HepG2 (cell line): ENCODE results near the gene VKORC1. TPM values are rescaled to one million over a fixed set of nuclear protein-coding genes. Genes with fewer than 3 reads are reported as not detected.

Experiments used
- ARID4A ChIP-seq: sonication (generic); formaldehyde crosslinking; IDR thresholded peaks from 2 replicates; pipeline ENCODE4 v1.5.0; 2020; ENCODE audit warnings: mild to moderate bottlenecking, missing genetic modification reagents, borderline replicate concordance
- ATF5 ChIP-seq: sonication (generic); formaldehyde crosslinking; IDR thresholded peaks from 2 replicates; pipeline ENCODE4 v1.4.0; 2020; ENCODE audit warnings: mild to moderate bottlenecking, low read depth, missing genetic modification reagents
- FIP1L1 ChIP-seq: fragments of 200-400 bp; formaldehyde crosslinking; IDR thresholded peaks from 2 replicates; pipeline ENCODE4 v1.6.1; 2018; ENCODE audit warnings: low read depth, mild to moderate bottlenecking, low read length, moderate library complexity, borderline replicate concordance; ENCODE audit not compliant: insufficient read depth
- HHEX ChIP-seq: IDR thresholded peaks from 2 replicates; pipeline ENCODE4 v1.6.1; 2016; ENCODE audit warnings: control low read depth
- KDM2A ChIP-seq: sonication (generic); formaldehyde crosslinking; IDR thresholded peaks from 2 replicates; pipeline ENCODE4 v1.4.0; 2020; ENCODE audit warnings: low read depth, missing genetic modification reagents, borderline replicate concordance
- NAIF1 ChIP-seq: sonication (generic); formaldehyde crosslinking; IDR thresholded peaks from 2 replicates; pipeline ENCODE4 v1.5.0; 2020; ENCODE audit warnings: mild to moderate bottlenecking, missing genetic modification reagents, borderline replicate concordance
- POLR2AphosphoS5 ChIP-seq: IDR thresholded peaks from 2 replicates; pipeline ENCODE4 v1.6.1; 2012; ENCODE audit warnings: low read depth, low read length
- SP4 ChIP-seq: sonication (generic); formaldehyde crosslinking; IDR thresholded peaks from 2 replicates; pipeline ENCODE4 v1.8.1; 2023; ENCODE audit warnings: mild to moderate bottlenecking, missing genetic modification reagents
- ZFP36L1 ChIP-seq: sonication (generic); formaldehyde crosslinking; IDR thresholded peaks from 2 replicates; pipeline ENCODE4 v1.8.0; 2022; ENCODE audit warnings: mild to moderate bottlenecking, missing genetic modification reagents, moderate library complexity
- ZNF251 ChIP-seq: sonication (generic); formaldehyde crosslinking; IDR thresholded peaks from 2 replicates; pipeline ENCODE4 v1.9.0; 2021; ENCODE audit warnings: mild to moderate bottlenecking, missing genetic modification reagents
- ZNF580 ChIP-seq: IDR thresholded peaks from 2 replicates; pipeline ENCODE4 v1.6.1; 2016; ENCODE audit warnings: low read depth, borderline replicate concordance
- ZNF646 ChIP-seq: sonication (generic); formaldehyde crosslinking; IDR thresholded peaks from 2 replicates; pipeline ENCODE4 v1.9.0; 2021; ENCODE audit warnings: mild to moderate bottlenecking, missing genetic modification reagents
- ZNF710 ChIP-seq: sonication (generic); formaldehyde crosslinking; IDR thresholded peaks from 2 replicates; pipeline ENCODE4 v1.5.0; 2020; ENCODE audit warnings: mild to moderate bottlenecking, missing genetic modification reagents, borderline replicate concordance
- ZNF776 ChIP-seq: sonication (generic); formaldehyde crosslinking; IDR thresholded peaks from 2 replicates; pipeline ENCODE4 v1.4.0; 2020; ENCODE audit warnings: mild to moderate bottlenecking, missing genetic modification reagents
- polyA plus RNA-seq, 8 experiments: library from polyadenylated mRNA; depleted of rRNA in 3 of 8; stranded (reverse) in 7 of 8; unstranded in 1 of 8; fragments of >200 nt; fragmentation: Illumina TruSeq in 4 of 8; extraction: Trizol in 4 of 8; gene quantifications; 2 replicates each; pipeline versions ENCODE4 v1.2.1 to v1.2.3, GENCODE V29; 2011 to 2016; ENCODE audit warnings: low read depth in 4 of 8, missing spikeins in 1 of 8, mixed read lengths in 1 of 8; ENCODE audit not compliant: insufficient read depth in 1 of 8
- total RNA-seq, 5 experiments: library from RNA; depleted of rRNA; stranded (reverse); fragments of >200 nt; fragmentation: Illumina TruSeq; extraction: Trizol; gene quantifications; 2 replicates each; pipeline ENCODE4 v1.2.3, GENCODE V29; 2016; ENCODE audit warnings: low read depth in 1 of 5

Gene VKORC1
- total and polyA plus RNA-seq, 2 of the 13 experiments (the other 11 are each of a cell fraction or from before 2014, with no cell fraction given) = 141 to 615 TPM

GRCh38 chr16:31073970-31074813, 20.4 kb downstream of the VKORC1 start, which contains the start of the genes ZNF646 and ZNF668 (continued):
- peak; percentile 99 for TF ChIP-seq KDM2A (CRISPR knock-in tag)
- TF ChIP-seq FIP1L1 = peak; percentile 96; the same call in 1 of the 2 replicates
- peak; percentile 79 for TF ChIP-seq ZNF580 (CRISPR knock-in tag)
- 0 out of 2 replicates have a peak, but pooled peaks have one; percentile 16 for TF ChIP-seq ZNF710 (CRISPR knock-in tag)
- TF ChIP-seq SP4 = peak; percentile 99
- TF ChIP-seq HHEX (CRISPR knock-in tag) = no peak
- TF ChIP-seq NAIF1 = peak; percentile 87
- no peak for TF ChIP-seq ATF5
- peak; percentile 89 for TF ChIP-seq POLR2AphosphoS5
- TF ChIP-seq ZNF251 (CRISPR knock-in tag) = no peak
- TF ChIP-seq ZFP36L1 (CRISPR knock-in tag) = no peak
- peak; percentile 94 for TF ChIP-seq ARID4A
- no peak; the same call in 1 of the 2 replicates for TF ChIP-seq ZNF776
- no peak for TF ChIP-seq ZNF646
